ENCODE data around the gene CCDC195.

The CCDC195 gene, protein sequence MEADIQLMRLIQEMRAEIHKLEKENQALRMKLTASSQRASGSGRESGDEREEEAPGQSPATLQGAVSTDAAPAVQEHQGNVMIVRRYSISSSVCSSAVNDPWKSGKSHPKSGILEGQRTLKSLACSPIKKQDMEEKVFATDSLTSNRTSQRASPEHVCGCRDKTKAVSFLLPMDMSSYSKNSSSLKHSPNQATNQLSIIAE

DNA sequence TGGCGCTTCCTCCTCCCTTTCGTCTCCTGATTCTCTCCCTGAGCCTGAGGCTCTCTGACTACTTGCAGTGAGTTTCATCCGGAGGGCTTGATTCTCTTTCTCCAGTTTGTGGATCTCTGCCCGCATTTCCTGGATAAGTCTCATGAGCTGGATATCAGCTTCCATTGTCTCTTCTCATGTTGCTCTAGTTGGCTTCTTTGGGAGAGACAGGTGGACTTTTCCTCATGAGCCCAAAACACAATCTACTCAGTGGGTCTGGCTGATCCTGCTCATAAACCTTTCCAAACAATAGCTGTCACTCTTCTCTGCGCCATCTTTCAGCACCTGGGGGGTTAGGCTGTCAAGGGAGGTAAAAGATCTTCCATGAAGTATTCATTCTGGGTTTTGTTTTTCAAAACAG, at the start of gene CCDC195:
Gene CCDC195, minus strand, starts transcription at position 165 of the 400 bp plus-strand sequence. Its CDS starts 0 bp downstream, at position 165.
- DNase-seq: no peak

DNA sequence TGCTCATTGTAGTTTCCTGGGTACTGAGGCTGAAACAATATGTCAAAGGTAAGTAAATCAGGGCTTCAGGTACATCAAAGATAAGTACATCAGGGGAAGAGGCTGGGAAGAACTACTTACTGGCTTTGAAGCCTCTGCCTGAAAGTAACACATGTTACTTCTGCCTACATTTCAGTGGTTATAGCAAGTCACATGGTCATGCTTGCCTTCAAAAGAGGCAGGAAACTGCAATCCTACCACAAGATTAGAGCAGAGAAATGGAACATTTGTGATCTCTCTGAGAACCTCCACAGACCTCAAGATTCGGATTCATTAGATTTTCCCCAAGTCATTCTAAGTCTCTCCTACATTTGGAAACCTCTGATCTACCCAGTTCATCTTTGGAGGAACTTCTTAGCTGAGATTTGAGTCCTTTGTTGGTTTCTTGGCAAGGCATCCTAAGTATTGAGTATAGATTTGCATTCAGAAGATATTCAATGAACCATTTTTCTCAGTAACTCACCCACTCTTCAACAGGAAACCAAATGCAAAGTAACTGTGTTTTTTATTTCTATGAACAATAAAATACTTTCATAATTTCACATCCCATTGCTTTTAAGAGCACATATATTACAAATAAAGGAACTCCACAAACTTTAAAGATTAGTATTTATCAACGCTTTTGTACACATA, 48.5 kb upstream of the CCDC195 start:
- DNase-seq: no peak

DNA sequence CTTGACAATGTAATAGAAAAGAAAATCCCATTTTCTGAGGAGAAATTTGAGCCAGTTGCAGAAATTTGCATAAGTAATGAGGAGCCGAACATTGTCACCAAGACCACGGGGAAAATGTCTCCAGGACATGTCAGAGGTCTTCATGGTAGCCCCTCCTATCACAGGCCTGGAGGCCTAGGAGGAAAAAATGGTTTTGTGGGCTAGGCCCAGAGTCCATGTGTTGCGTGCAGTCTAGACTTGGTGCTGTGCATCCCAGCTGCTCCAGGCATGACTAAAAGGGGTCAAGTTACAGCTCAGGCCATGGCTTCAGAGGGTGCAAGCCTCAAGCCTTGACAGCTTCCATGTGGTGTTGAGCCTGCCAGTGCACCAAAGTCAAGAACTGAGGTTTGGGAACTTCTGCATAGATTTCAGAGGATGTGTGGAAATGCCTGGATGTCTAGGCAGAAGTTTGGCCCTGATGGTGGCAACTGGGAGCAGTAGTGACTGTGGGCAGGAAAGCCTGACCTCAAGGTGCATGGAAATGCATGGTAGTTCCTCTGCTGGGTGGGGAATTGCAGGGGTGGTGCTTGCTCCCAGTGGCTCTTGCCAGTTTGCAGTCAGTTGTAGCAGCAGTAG, 41.9 kb upstream of the CCDC195 start:
- DNase-seq: no peak

DNA sequence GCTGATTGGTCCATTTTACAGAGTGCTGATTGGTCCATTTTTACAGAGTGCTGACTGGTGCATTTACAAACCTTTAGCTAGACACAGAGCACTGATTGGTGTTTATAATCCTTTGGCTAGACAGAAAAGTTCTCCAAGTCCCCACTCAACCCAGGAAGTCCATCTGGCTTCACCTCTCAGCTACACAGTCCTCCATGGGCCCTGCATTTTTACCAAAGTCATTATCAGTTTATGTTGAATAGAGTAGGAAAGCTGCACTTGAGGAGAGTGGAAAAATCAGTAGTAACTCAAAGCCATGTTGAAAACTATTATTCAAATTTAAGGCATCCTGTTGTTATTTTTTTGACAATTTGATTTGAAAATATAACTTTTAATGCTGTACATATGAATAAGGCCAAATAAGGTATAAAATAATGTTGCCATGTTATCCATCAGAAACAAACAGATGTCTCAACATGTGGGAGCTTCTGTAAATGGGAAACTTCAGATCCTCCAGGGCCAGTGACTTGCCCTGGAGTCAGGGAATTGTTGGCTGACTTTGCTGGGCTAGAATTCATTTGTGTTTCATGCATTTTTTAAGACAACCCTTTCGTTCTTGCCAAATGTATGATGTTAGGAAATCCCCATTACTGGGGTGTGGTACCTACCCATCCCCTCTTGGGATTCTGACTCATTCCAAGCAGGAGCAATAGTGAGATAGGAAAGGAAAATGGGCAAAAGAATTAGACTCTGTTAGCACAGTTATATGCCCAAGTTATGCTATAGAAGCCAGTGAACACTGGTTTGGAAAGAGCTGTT, 37.8 kb upstream of the CCDC195 start:
- DNase-seq: no peak

DNA sequence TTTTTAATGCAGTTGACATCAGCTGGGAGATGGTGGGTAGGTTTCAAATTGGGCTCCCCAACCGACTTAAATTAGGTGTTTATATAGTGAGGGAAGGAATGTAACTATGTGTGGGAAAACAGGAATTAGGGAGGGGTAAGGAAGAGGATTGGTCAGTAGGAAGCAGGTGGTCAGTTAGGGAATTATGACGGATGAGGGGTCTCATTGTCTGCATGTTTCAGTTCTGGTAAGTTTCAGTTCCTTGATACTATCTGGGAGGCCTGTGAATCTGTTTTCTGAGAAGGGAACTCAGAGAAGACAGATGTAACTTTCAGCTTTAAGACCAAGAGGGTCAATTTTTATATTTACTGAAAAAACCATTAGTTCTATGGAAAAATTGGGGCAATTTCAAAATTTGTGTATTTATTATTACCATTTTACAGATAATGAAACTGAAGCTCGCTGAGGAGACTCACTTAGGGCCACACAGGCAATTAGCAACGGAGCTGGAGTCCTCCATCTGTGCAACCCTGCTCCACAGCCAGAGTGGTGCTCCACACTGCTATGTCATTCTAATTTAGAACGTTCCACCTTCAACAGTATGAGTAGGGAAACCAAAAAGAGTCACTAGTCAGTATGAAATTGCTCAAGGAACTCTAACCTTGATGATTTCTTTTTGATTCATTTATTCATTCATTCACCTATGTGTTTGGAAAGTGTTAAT, 36.0 kb upstream of the CCDC195 start:
- DNase-seq: no peak

DNA sequence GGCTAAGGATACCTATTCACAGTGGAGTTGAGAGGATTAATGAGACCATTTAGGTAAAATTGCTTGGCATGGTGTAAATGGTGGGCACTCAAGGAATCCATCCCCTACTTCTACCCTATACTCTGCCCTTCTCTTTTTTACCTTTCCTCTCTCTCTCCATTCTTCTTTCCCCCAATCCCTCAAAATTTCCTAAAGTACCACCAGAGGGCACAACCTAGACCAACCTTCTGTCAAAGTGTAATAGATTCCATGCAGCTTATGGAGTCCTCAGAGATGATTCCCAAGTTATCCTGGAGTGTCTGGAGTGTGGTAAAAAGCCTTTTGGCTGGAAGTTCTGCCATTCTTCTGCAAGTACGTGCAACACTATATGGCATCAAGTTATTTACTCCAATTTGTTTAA, 33.0 kb upstream of the CCDC195 start:
- no peak for DNase-seq

DNA sequence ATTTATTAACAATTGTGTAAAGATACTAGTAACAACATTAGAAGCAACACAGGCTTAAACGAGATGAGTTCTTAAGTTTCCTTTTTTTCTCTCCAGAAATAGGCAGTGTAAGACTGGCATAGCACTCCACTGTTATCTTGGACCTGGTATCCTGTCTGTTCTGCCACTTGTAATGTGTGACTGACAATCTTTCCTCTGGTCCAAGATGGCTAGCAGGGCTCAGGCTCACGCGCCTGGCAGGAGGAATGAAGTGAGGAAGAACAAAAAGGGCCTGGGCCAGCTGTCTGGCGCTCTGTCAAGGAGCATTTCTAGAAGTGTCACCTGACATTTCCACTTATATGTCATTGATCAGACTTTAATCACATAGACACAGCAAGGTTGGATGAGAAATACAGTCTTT, 31.6 kb upstream of the CCDC195 start:
- no peak for DNase-seq

DNA sequence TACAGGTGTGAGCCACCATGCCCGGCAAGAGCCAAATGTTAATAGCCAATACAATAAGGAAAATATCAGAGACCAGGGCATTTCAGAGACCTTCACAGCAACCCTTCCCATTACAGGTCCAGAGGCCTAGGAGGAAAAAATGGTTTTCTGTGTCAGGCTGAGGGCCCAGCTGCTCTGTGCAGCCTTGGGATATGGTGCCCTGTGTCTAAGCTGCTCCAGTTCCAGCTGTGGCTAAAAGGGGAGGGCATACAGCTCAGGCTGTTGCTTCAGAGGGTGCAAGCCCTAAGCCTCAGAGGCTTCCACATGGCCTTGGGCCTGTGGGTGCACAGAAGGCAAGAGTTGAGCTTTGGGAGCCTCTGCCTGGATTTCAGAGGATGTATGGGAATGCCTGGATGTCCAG, 20.1 kb upstream of the CCDC195 start:
- DNase-seq: no peak

DNA sequence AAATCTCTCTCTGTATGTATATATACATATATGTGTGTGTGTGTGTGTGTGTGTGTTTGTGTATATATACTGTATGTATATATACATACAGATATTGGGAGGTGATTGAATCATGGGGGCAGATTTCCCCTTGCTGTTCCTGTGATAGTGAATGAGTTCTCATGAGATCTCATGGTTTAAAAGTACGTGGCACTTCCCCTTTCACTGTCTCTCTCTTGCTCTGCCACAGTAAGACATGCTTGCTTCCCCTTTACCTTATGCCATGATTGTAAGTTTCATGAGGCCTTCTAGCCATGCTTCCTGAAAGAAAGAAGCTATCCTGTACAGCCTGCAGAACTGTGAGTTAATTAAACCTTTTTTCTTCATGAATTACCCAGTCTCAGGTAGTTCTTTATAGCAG, 18.8 kb upstream of the CCDC195 start:
- no peak for DNase-seq

DNA sequence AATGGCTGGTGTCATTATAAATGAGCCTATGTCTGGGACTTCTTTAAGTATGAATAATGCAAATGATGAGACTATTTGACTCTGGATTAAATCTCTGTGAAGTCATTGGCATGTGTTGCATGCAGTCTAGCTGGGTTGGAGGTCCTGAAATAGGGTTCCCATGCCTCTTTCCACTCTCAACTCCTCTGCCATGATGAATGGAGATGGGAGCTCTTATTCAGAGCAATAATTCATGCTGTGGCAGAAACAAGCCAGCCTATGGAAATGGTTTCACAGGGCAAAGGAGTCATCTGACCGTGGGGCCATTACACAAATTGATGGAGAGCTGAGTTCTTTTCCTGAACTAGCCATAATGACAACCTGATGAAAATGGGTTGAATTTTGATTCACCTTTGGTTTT, 15.5 kb upstream of the CCDC195 start:
- no peak for DNase-seq

DNA sequence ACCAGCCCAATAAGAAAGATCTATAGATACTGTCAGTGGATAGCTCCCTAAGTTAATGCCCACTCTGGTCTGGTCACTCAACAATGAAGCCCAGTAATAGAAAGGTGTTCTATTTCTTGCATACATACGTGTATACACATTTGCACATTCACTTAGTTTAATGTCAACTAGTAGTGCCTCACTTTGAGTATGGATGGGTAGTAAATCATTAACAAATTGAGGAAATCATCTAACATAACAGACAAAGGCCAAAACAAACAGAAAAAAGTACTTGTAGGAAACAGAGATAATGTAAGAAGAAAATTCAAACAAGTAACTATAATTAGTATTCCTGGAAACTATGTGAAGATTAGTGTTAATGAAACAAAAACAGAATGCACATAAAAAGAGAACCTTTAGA, 13.3 kb upstream of the CCDC195 start:
- no peak for DNase-seq

DNA sequence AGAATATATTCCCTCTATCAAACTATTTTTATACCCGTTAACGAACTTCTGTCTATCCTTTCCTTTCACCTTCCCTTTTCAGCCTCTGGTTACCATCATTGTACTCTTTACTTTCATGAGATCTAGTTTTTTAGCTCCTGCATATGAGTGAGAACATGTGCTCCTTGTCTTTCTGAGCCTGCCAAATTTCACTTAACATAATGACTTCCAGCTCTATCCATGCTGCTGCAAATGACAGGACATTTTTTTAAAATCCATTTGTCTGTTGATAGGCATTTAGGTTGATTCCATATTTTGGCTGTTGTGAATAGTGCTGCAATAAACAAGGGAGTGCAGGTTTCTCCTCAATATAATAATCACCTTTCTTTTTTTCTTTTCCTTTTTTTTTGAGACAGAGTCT, 8.2 kb upstream of the CCDC195 start:
- peak; percentile 31 for DNase-seq

DNA sequence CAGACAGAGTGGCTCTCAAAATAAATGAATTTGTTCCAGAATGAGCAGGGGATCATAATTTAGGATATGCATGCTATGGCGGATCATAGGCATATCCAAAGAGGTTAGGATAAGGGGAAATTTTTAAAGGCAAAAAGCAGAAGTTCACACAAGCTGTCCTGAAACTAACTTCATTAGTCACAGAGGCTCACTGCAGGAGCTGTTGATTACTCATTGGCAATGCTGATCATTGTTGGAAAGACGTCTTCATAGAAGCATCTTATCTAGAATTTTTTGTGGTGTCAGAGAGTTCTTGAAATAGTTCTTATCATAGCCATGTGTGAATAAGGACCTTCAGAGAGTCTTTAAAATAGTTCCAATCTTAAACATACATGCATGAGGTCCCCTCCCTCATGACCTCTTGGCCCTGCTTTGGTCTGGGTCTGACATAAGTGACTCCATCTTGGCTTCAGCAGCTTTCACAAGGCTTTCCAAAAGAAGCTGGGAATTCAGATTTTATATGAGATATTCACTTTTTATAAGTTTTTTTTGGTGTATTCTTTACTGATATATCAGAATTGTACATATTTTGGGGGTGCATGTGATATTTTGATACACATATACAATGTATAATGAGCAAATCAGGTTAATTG, 7.5 kb upstream of the CCDC195 start:
- DNase-seq: no peak

DNA sequence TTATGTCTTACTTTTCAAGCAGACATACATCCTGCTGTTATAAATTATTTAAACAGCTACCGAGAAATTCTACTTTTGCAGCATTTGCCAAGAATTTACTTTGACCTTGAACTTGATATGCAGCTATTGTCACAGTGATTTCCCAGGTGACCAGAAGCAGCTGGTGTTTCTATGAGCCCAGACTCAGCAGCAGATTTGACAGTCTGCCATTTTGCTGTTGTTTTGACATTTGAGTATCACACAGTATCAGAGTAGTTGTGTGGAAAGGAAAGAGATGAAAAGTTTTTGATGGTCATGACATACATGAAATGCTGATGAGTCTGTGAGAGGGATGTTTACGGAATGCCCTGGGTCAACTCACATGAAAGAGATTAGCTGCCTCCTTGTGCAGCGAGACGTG, 6.6 kb upstream of the CCDC195 start:
- DNase-seq: peak; percentile 43

DNA sequence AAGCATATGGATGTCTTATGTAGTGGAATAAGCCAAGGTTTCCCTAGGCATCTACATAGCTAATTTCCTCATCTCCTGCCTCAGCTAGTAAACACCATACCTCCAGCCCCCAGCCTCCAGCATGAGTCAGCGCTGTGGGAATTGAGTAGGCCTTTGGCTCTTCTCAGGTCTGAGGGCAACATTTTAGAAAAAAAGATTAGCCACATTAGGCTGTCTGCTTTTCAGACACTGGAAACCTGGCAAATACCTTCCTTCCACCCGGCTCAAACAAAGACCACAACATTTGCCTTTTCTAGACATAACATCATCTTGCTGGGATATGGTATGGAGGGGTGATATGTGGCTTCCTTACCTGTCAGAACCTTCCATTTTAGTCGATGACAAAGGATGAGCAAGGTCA, 6.1 kb upstream of the CCDC195 start:
- no peak for DNase-seq

DNA sequence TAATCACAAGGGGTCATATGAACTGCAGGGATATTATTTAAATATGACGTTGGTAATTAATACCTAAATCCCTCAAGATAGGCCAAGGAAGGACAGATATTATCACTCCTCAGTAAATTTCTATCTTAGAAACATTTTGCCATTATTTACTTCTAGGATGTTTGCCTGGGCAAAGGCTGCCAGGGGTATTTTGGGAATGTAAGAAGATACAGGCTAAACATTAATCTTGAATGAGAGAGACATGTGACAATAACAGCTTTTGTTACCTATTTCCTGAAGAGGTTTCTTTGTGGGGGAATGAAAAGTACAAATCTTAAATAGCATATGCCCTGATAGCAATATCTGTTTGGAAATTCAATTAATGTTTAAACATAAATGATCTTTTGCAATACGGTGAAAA, 756 bp upstream of the CCDC195 start:
- no peak for DNase-seq

DNA sequence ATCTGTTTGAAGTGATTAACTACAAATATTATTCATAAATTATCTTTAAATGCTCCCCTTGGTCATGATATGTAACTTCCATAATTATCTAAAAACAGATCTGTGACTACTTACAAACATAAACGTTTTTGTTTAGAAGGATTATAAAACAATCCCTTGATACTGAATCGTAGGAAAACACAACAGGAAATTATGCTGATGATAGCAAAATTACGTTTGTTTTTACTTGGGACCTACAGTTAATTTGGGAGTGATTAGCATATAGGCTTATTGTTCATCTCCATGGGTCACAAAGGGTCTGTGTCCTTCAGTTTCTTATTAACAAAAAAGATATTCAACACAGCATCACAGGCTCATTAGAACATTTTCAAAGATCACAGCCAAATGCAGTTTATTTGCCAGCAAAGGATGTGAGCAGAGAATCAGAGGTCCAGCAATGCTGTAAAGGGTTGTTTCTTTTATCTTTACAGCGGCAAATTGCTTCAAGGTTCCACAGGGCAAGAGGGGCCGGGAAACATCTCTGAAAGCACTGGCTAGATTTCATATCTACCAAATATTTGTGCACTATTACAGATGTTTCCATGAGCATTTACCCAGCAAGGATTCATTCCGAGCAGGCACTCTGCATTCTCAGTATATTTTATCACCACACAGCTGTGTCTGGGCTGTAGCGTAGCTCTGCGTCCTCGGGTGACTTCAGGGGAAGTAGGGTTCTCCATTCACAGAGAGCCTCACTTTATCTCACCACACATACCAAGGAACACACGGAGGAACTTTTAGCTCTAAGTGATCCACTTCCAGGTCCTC, 4.1 kb downstream of the CCDC195 start:
- no peak for DNase-seq

DNA sequence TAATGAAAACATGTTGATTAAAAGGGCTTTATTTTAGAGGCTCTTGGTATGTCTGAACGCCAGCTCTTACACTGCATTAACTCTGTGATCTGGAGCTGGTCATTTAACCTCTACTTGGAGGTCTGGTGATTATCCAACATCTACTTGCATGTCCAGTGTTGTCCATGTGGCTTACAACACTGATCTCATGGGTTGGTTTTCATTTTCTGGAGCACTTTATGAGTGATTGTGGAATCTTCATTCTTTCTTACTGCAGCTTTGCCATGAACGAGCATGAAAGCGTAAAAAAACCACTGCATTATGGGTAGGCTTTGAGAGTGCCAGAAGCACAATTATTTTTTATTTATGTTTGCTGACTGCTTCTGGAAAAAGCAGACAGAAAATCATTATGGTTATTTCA, 4.8 kb downstream of the CCDC195 start:
- DNase-seq: no peak

DNA sequence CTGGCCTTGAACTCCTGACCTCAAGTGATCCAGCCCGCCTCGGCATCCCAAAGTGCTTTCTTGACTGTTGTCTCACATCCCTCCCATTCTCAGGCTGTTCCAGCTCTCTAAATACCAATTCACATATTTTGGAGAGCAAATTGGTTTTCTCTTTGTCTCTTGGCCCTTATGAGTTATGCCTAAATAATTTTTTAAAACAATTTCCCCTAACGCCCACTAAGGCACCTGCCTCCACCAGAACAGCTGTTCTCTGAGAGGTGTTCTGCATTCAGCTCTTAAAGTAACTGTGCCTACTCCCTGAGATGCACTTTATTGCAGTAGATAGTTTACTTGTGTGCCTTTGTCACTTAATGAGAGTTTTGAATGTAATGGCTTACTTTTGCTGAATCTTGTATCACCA, 6.9 kb downstream of the CCDC195 start:
- no peak for DNase-seq

DNA sequence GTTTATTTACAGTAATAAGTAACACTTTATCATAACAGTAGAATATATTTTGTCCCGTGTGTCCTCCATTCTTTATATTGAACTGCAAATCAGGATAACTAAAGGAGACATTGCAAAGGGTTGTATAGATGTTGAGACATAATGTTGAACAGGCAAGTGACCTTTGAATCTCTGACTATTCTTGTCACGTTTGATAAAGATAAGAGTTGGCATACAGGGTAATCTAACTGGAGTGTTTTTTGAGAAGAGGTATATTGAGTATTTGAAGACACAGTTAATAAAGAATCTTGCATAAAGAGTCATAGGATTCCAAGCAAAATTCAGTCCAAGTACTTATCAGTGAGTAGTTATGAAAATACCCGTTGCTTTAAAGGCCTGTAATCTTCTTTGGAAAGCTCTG, 21.7 kb downstream of the CCDC195 start:
- no peak for DNase-seq

DNA sequence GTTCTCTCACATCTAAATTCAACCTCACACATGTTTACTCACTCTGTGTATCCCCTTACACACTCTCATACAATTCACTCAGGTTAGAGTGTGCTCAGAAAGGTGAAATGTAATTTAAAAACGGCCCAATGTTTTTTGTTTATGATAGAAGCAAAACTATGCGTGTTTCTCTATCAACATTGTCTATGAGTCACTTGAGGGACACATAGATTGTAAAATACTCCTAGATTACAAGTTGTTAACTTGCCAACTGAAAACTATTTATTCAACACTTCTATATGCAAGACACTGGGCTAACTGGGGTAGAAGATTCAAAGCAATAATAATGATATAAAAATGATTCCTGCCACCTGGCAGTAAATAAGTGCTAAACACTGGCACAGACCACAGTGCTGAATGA, 24.6 kb downstream of the CCDC195 start:
- no peak for DNase-seq

DNA sequence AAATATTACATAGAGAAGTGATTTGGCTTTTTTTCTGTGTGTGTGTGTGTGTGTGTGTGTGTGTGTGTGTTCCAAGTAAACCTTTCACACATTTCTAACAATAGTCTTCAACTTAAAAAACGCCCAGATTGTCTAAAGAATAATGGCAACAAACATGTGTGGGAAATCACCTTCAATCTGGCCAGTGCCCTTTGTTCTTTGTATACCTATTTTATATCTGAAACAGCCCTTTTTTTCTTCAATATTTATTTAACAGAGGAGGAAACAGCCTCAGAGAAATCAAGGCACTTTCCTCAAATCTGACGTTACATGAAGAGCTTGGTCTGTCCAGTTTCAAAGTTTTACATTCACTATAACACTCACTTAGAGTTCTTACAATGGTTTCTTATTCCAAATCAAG, 25.3 kb downstream of the CCDC195 start:
- DNase-seq: no peak
